ENCODE results near the gene DOCK10. TPM values are rescaled to one million over a fixed set of nuclear protein-coding genes. Genes with fewer than 3 reads are reported as not detected.

Gene DOCK10
- total and polyA plus RNA-seq, 10 of the 15 experiments (the other 5 are each of a cell fraction or from before 2014, with no cell fraction given) = 16.9 to 120 (median 85.5) TPM

DNA sequence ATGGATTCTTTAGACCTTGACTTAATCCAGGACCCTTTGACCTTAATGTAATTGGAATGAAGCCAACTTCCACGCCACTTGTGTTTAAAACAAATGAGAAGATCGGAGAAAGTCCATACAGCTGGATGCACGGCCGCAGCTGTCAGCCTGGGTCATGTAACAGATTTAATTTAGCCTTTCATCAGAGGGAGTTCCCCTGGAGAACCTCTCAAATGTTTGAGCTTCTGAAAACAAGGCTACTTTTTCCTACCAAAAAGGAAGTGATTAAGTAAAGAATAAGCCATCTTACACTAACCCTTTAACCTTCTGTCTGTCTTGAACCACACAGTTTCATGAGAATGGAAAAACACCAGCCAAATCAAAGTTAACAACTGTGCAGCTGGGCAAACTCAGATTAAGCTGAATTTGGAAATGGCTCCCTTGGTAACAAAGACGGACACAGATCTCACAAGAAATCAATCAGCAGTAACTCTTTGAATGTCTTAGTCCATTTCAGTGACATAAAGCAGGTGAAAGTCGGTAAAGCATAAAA lies 103.6 kb downstream of the DOCK10 start (continued):
- TF ChIP-seq, protein P1, sequence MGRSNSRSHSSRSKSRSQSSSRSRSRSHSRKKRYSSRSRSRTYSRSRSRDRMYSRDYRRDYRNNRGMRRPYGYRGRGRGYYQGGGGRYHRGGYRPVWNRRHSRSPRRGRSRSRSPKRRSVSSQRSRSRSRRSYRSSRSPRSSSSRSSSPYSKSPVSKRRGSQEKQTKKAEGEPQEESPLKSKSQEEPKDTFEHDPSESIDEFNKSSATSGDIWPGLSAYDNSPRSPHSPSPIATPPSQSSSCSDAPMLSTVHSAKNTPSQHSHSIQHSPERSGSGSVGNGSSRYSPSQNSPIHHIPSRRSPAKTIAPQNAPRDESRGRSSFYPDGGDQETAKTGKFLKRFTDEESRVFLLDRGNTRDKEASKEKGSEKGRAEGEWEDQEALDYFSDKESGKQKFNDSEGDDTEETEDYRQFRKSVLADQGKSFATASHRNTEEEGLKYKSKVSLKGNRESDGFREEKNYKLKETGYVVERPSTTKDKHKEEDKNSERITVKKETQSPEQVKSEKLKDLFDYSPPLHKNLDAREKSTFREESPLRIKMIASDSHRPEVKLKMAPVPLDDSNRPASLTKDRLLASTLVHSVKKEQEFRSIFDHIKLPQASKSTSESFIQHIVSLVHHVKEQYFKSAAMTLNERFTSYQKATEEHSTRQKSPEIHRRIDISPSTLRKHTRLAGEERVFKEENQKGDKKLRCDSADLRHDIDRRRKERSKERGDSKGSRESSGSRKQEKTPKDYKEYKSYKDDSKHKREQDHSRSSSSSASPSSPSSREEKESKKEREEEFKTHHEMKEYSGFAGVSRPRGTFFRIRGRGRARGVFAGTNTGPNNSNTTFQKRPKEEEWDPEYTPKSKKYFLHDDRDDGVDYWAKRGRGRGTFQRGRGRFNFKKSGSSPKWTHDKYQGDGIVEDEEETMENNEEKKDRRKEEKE (IDR thresholded peaks at IDR 0.05) = no peak
- TF ChIP-seq POLR2A (IDR thresholded peaks at IDR 0.05; ENCODE audit: low read depth, low read length) = no peak
- TF ChIP-seq, protein P2, sequence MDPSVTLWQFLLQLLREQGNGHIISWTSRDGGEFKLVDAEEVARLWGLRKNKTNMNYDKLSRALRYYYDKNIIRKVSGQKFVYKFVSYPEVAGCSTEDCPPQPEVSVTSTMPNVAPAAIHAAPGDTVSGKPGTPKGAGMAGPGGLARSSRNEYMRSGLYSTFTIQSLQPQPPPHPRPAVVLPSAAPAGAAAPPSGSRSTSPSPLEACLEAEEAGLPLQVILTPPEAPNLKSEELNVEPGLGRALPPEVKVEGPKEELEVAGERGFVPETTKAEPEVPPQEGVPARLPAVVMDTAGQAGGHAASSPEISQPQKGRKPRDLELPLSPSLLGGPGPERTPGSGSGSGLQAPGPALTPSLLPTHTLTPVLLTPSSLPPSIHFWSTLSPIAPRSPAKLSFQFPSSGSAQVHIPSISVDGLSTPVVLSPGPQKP (IDR thresholded peaks at IDR 0.05; ENCODE audit: low read depth, low read length) = 0 out of 2 replicates have a peak, but pooled peaks have one; percentile 20
- no peak for TF ChIP-seq FOXM1 (IDR thresholded peaks at IDR 0.05; ENCODE audit: low read depth, low read length)
- TF ChIP-seq SIN3A (IDR thresholded peaks at IDR 0.05; ENCODE audit: low read depth, low read length) = no peak
- TF ChIP-seq, protein P3, sequence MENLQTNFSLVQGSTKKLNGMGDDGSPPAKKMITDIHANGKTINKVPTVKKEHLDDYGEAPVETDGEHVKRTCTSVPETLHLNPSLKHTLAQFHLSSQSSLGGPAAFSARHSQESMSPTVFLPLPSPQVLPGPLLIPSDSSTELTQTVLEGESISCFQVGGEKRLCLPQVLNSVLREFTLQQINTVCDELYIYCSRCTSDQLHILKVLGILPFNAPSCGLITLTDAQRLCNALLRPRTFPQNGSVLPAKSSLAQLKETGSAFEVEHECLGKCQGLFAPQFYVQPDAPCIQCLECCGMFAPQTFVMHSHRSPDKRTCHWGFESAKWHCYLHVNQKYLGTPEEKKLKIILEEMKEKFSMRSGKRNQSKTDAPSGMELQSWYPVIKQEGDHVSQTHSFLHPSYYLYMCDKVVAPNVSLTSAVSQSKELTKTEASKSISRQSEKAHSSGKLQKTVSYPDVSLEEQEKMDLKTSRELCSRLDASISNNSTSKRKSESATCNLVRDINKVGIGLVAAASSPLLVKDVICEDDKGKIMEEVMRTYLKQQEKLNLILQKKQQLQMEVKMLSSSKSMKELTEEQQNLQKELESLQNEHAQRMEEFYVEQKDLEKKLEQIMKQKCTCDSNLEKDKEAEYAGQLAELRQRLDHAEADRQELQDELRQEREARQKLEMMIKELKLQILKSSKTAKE (IDR thresholded peaks at IDR 0.05; ENCODE audit: low read depth, poor library complexity, severe bottlenecking) = no peak
- no peak for TF ChIP-seq TCF7 (IDR thresholded peaks at IDR 0.05; ENCODE audit: borderline replicate concordance)
- TF ChIP-seq SP1 (IDR thresholded peaks at IDR 0.05; ENCODE audit: low read depth, low read length) = no peak
- TF ChIP-seq RUNX3 (IDR thresholded peaks at IDR 0.05; ENCODE audit: low read length) = peak; percentile 41; the same call in 1 of the 2 replicates
- TF ChIP-seq ZNF24 (IDR thresholded peaks at IDR 0.05) = no peak
- TF ChIP-seq, protein P4, sequence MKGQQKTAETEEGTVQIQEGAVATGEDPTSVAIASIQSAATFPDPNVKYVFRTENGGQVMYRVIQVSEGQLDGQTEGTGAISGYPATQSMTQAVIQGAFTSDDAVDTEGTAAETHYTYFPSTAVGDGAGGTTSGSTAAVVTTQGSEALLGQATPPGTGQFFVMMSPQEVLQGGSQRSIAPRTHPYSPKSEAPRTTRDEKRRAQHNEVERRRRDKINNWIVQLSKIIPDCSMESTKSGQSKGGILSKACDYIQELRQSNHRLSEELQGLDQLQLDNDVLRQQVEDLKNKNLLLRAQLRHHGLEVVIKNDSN (IDR thresholded peaks at IDR 0.05; ENCODE audit: borderline replicate concordance, extremely low read length, insufficient read depth, low read depth, low read length) = no peak
- TF ChIP-seq RAD51 (IDR thresholded peaks at IDR 0.05) = no peak
- TF ChIP-seq, protein P5, sequence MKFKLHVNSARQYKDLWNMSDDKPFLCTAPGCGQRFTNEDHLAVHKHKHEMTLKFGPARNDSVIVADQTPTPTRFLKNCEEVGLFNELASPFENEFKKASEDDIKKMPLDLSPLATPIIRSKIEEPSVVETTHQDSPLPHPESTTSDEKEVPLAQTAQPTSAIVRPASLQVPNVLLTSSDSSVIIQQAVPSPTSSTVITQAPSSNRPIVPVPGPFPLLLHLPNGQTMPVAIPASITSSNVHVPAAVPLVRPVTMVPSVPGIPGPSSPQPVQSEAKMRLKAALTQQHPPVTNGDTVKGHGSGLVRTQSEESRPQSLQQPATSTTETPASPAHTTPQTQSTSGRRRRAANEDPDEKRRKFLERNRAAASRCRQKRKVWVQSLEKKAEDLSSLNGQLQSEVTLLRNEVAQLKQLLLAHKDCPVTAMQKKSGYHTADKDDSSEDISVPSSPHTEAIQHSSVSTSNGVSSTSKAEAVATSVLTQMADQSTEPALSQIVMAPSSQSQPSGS (IDR thresholded peaks at IDR 0.05; ENCODE audit: low read length) = no peak; the same call in 1 of the 2 replicates
- no peak for TF ChIP-seq ZNF622 (IDR thresholded peaks at IDR 0.05)
- no peak; the same call in 1 of the 2 replicates for TF ChIP-seq RELB (IDR thresholded peaks at IDR 0.05; ENCODE audit: low read depth)
- TF ChIP-seq, protein P6, sequence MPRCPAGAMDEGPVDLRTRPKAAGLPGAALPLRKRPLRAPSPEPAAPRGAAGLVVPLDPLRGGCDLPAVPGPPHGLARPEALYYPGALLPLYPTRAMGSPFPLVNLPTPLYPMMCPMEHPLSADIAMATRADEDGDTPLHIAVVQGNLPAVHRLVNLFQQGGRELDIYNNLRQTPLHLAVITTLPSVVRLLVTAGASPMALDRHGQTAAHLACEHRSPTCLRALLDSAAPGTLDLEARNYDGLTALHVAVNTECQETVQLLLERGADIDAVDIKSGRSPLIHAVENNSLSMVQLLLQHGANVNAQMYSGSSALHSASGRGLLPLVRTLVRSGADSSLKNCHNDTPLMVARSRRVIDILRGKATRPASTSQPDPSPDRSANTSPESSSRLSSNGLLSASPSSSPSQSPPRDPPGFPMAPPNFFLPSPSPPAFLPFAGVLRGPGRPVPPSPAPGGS (IDR thresholded peaks at IDR 0.05; ENCODE audit: borderline replicate concordance, insufficient read depth, low read depth, low read length, poor library complexity, severe bottlenecking) = no peak
- no peak for TF ChIP-seq HDAC2 (IDR thresholded peaks at IDR 0.05)
